HFFc6 (cell line): ENCODE data around the gene NUBPL. TPM values are rescaled to one million over a fixed set of nuclear protein-coding genes. Genes with fewer than 3 reads are reported as not detected.

ENCODE experiments used
- DNase-seq: peaks from one replicate; pipeline ENCODE4 v3.0.0-alpha.2; 2018
- H3K27ac Mint-ChIP-seq: 2 replicates; pipeline ENCODE4 v1.8.0; 2020; ENCODE audit warnings: mild to moderate bottlenecking, mixed read lengths
- H3K27me3 Mint-ChIP-seq: 2 replicates; pipeline ENCODE4 v1.8.0; 2021; ENCODE audit warnings: mild to moderate bottlenecking, moderate library complexity, mixed read lengths; ENCODE audit not compliant: insufficient read depth
- H3K36me3 Mint-ChIP-seq: 2 replicates; pipeline ENCODE4 v1.8.0; 2021; ENCODE audit warnings: low read depth, mixed read lengths
- H3K4me1 Mint-ChIP-seq: 2 replicates; pipeline ENCODE4 v1.8.0; 2020; ENCODE audit warnings: low read depth, mixed read lengths
- H3K4me3 Mint-ChIP-seq: 2 replicates; pipeline ENCODE4 v1.8.0; 2020; ENCODE audit warnings: mild to moderate bottlenecking, moderate library complexity, mixed read lengths
- H3K9me3 Mint-ChIP-seq: 2 replicates; pipeline ENCODE4 v1.8.0; 2020; ENCODE audit warnings: mild to moderate bottlenecking, mixed read lengths
- total RNA-seq, 6 experiments: library from RNA; stranded (reverse); fragmentation: NEBNext Ultra II Directional; extraction: Animal tissue kit (Norgen Biotek cat#: 25700); gene quantifications; 2 replicates in 1 of 6; 3 replicates in 5 of 6; pipeline ENCODE4 v1.2.3, GENCODE V29; 2021
- TF ChIP-seq, protein P1 (sequence below): fragments of 200-600 bp; sonication (generic); IDR thresholded peaks from 2 replicates; pipeline ENCODE4 v1.5.0; 2021; ENCODE audit warnings: antibody characterized with exemption, mild to moderate bottlenecking

NUBPL gene
- total RNA-seq, 6 experiments from 2014 or later = 8.2 to 10.7 (median 9.7) TPM

GRCh38 chr14:31752867-31753661 lies 191.9 kb downstream of the NUBPL start:
- DNase-seq = no peak
- Mint-ChIP-seq H3K27ac (no peak overlapping the region), H3K27me3 (no peaks in the 10 kb centered on the region), H3K4me1 (no peaks in the 10 kb centered on the region), H3K36me3 (peaks cover 22% of the 10 kb centered on the region), H3K4me3 (no peak overlapping the region), H3K9me3 (peaks cover 32% of the 10 kb centered on the region)
- TF ChIP-seq, protein P1, sequence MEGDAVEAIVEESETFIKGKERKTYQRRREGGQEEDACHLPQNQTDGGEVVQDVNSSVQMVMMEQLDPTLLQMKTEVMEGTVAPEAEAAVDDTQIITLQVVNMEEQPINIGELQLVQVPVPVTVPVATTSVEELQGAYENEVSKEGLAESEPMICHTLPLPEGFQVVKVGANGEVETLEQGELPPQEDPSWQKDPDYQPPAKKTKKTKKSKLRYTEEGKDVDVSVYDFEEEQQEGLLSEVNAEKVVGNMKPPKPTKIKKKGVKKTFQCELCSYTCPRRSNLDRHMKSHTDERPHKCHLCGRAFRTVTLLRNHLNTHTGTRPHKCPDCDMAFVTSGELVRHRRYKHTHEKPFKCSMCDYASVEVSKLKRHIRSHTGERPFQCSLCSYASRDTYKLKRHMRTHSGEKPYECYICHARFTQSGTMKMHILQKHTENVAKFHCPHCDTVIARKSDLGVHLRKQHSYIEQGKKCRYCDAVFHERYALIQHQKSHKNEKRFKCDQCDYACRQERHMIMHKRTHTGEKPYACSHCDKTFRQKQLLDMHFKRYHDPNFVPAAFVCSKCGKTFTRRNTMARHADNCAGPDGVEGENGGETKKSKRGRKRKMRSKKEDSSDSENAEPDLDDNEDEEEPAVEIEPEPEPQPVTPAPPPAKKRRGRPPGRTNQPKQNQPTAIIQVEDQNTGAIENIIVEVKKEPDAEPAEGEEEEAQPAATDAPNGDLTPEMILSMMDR = no peak

DNA sequence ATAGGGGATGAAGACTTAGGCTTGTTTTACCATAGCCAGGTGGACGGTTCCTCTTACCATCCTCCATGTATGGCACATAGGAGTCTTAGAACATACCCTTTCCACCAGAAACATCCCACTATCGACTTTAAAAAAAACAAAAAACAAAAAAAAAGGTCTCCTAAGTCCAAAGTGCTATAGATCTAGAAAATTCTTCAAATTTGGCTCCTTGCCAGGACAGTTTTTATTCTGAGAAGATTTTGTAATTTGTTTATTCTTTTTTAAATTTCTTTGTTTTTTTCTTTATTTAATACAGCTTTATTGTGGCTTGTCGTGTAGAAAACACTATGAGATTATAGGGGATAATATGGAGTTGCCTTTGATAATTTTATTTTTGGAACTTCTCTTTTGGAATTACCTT lies 197.7 kb downstream of the NUBPL start:
- H3K4me3 Mint-ChIP-seq = no peak overlapping the region
- DNase-seq = no peak
- H3K27me3 Mint-ChIP-seq = no peaks in the 10 kb centered on the region
- H3K4me1 Mint-ChIP-seq = no peaks in the 10 kb centered on the region
- TF ChIP-seq, protein P1 = no peak
- no peak overlapping the region for H3K27ac Mint-ChIP-seq
- H3K36me3 Mint-ChIP-seq = no peaks in the 10 kb centered on the region
- H3K9me3 Mint-ChIP-seq = peaks cover 5% of the 10 kb centered on the region; the same call in 1 of the 2 replicates

DNA sequence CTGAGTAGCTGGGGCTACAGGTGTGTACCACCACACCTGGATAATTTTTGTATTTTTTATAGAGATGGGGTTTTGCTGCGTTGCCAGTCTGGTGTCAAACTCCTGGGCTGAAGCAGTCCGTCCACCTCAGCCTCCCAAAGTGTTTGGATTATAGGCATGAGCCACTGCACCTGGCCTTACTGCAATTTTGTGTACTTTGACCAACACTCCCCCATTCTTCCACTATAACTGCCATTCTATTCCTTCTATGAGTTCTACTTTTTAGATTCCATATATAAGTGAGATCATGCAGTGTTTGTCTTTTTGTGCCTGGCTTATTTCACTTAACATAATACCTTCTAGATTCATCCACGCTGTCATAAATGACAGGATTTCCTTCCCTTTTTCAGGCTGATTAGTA lies 199.1 kb downstream of the NUBPL start:
- TF ChIP-seq, protein P1 = no peak
- no peaks in the 10 kb centered on the region for H3K4me1 Mint-ChIP-seq
- H3K27ac Mint-ChIP-seq = no peak overlapping the region
- H3K36me3 Mint-ChIP-seq = no peaks in the 10 kb centered on the region
- H3K4me3 Mint-ChIP-seq = no peak overlapping the region
- peaks cover 2% of the 10 kb centered on the region; the same call in 1 of the 2 replicates for H3K9me3 Mint-ChIP-seq
- no peak for DNase-seq
- H3K27me3 Mint-ChIP-seq = no peaks in the 10 kb centered on the region

- H3K4me1 Mint-ChIP-seq = no peaks in the 10 kb centered on the region
- no peaks in the 10 kb centered on the region for H3K9me3 Mint-ChIP-seq
- no peak overlapping the region for H3K4me3 Mint-ChIP-seq
- no peak for DNase-seq
- H3K27me3 Mint-ChIP-seq = no peaks in the 10 kb centered on the region
- no peaks in the 10 kb centered on the region for H3K36me3 Mint-ChIP-seq
- TF ChIP-seq, protein P1 = no peak
- H3K27ac Mint-ChIP-seq = no peak overlapping the region
Observed at GRCh38 chr14:31761325-31761724, 200.1 kb downstream of the NUBPL start.

DNA sequence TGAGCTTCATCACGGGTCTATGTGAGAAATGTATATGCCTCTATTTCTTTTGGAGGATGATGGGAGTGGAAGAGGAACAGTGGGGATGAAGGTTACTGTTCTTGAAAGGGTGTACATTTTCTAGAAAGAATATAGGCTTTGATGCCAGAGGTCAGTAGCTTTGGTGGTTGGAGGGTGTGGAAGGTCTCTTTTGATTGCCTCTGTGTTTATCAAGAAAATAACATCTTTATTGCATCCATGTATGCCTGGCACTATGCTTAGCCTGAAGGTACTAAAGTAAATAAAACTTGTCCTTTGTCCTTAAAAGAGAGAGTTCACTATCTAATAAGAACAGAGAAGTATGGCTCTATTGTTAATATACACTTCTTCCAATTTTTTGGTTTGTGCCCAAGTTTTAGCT lies 201.8 kb downstream of the NUBPL start:
- Mint-ChIP-seq H3K9me3 (no peaks in the 10 kb centered on the region), H3K4me3 (no peak overlapping the region), H3K27ac (no peak overlapping the region), H3K27me3 (no peaks in the 10 kb centered on the region), H3K4me1 (no peaks in the 10 kb centered on the region), H3K36me3 (no peaks in the 10 kb centered on the region)
- TF ChIP-seq, protein P1 = no peak
- DNase-seq = no peak
